Transverse colon (tissue), 4 donors: Measurements from ENCODE around the gene DLGAP1.

Source experiments
- CTCF ChIP-seq, 5 experiments: fragments of 200-600 bp in 3 of 5; fragments of 450-650 bp in 2 of 5; sonication (generic) in 3 of 5; IDR thresholded peaks; 1 replicate in 2 of 5; 2 replicates in 3 of 5; pipeline ENCODE4 v1.5.1; 2016 to 2017; ENCODE audit warnings: antibody characterized with exemption in 5 of 5, inconsistent platforms in 3 of 5, mild to moderate bottlenecking in 2 of 5, moderate library complexity in 1 of 5
- EP300 ChIP-seq: sonication (generic); formaldehyde crosslinking; IDR thresholded peaks from one replicate; pipeline ENCODE4 v1.6.1; 2017; ENCODE audit warnings: antibody characterized with exemption, low read depth
- POLR2A ChIP-seq: fragments of 450-650 bp; IDR thresholded peaks from one replicate; pipeline ENCODE4 v1.6.1; 2016; ENCODE audit warnings: antibody characterized with exemption, mild to moderate bottlenecking, moderate library complexity
- POLR2AphosphoS5 ChIP-seq, 3 donors: sonication (generic); formaldehyde crosslinking; IDR thresholded peaks; one replicate each; pipeline ENCODE4 v1.6.1; 2016; ENCODE audit warnings: antibody characterized with exemption in 3 of 3

DNA sequence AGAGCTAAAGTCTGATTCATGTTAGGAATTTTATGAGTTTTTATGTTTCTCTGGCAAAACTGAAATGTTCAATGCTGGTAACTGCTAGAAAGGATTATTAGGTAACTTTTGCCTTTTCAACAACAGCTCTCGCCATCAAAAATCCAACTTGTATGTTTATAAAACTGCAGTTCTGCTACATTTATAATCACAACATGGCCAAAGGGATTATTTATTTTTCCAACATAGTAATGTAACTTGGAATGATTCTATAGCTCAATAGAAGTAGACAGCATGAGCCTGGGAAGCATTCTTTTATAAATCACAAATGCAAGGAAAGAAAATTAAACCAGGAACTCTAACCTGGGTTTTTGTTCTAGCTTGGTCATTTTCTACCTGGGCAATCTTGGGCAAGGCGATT, 534.3 kb downstream of the DLGAP1 start:
- TF ChIP-seq POLR2AphosphoS5 (IDR thresholded peaks at IDR 0.05) (no peak), CTCF (IDR thresholded peaks at IDR 0.05) (no peak), EP300 (no peak), POLR2A (no peak)
